Erythroblast (primary cell): ENCODE measurements around the gene DCHS1.
A peak's percentile ranks its signal among the peaks of the same experiment; 100 is the strongest.

Experiments
- DNase-seq, 2 experiments: peaks; one replicate each; lab custom pipeline; 2025; lab: John Stamatoyannopoulos, UW
- GATA1 ChIP-seq: IDR thresholded peaks from 2 replicates; pipeline ENCODE4 v1.6.1; 2011; ENCODE audit warnings: low read depth, mild to moderate bottlenecking, control low read depth, low read length, moderate library complexity
- POLR2A ChIP-seq: IDR thresholded peaks from 2 replicates; pipeline ENCODE4 v1.6.1; 2011; ENCODE audit warnings: mild to moderate bottlenecking, low read length

The DCHS1 gene

GRCh38 chr11:6646576-6646917, 9.1 kb downstream of the DCHS1 start:
- no peak for DNase-seq
- TF ChIP-seq GATA1 (no peak), POLR2A (no peak)

GRCh38 chr11:6646071-6646470, 9.5 kb downstream of the DCHS1 start:
- TF ChIP-seq GATA1 (no peak), POLR2A (no peak)
- DNase-seq: no peak

GRCh38 chr11:6642957-6643356, 12.7 kb downstream of the DCHS1 start:
- TF ChIP-seq GATA1: no peak
- no peak for TF ChIP-seq POLR2A
- DNase-seq: no peak

GRCh38 chr11:6640985-6641701, 14.5 kb downstream of the DCHS1 start:
- no peak for DNase-seq
- TF ChIP-seq POLR2A (no peak), GATA1 (no peak)

GRCh38 chr11:6640036-6640984, 15.3 kb downstream of the DCHS1 start:
- TF ChIP-seq POLR2A (no peak), GATA1 (no peak)
- DNase-seq: no peak

- peak; percentile 15 to 35 for DNase-seq
- no peak for TF ChIP-seq POLR2A
- TF ChIP-seq GATA1: no peak
These were observed 17.2 kb downstream of the DCHS1 start for GRCh38 chr11:6638429-6638828.

GRCh38 chr11:6637871-6638270, 17.7 kb downstream of the DCHS1 start:
- DNase-seq: no peak
- TF ChIP-seq GATA1 (no peak), POLR2A (no peak)

- DNase-seq: no peak
- no peak for TF ChIP-seq GATA1
- no peak for TF ChIP-seq POLR2A
These were observed 19.1 kb downstream of the DCHS1 start for GRCh38 chr11:6636480-6636879.

- DNase-seq: no peak
These were observed 20.3 kb downstream of the DCHS1 start for GRCh38 chr11:6635082-6635932.

GRCh38 chr11:6634534-6634933, 21.1 kb downstream of the DCHS1 start:
- no peak for TF ChIP-seq POLR2A
- TF ChIP-seq GATA1: no peak
- no peak for DNase-seq

More at GRCh38 chr11:6635082-6635932, 20.3 kb downstream of the DCHS1 start:
- TF ChIP-seq GATA1: no peak
- no peak for TF ChIP-seq POLR2A

GRCh38 chr11:6633422-6634408, 21.9 kb downstream of the DCHS1 start:
- TF ChIP-seq GATA1 (no peak), POLR2A (no peak)
- DNase-seq: no peak
